ENCODE data around the gene MORF4L1.

DNA sequence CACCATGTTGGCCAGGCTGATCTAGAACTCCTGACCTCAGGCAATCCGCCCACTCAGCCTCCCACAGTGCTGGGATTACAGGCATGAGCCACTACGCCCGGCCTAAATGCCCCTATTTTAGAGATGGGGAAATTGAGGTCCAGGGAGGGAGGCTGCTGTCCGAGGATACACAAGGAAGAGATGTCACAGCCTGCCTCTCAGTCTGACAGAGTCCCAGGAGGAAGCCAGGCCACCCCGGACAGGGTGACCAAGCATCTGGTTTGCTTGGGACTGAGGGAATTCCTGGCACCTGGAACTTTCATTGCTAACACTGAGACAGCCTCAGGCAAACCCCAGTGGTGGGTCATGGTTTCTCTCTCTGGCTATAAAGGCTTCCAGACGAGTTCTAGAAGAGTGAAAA is 30.8 kb upstream of the MORF4L1 start:
- TF ChIP-seq, protein P1, sequence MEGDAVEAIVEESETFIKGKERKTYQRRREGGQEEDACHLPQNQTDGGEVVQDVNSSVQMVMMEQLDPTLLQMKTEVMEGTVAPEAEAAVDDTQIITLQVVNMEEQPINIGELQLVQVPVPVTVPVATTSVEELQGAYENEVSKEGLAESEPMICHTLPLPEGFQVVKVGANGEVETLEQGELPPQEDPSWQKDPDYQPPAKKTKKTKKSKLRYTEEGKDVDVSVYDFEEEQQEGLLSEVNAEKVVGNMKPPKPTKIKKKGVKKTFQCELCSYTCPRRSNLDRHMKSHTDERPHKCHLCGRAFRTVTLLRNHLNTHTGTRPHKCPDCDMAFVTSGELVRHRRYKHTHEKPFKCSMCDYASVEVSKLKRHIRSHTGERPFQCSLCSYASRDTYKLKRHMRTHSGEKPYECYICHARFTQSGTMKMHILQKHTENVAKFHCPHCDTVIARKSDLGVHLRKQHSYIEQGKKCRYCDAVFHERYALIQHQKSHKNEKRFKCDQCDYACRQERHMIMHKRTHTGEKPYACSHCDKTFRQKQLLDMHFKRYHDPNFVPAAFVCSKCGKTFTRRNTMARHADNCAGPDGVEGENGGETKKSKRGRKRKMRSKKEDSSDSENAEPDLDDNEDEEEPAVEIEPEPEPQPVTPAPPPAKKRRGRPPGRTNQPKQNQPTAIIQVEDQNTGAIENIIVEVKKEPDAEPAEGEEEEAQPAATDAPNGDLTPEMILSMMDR (IDR thresholded peaks at IDR 0.05 in 4 of 5, conservative IDR thresholded peaks at IDR 0.05 in 1 of 5), result no peak
- TF ChIP-seq POLR2A (IDR thresholded peaks at IDR 0.05), result no peak

All from gastrocnemius medialis (tissue), 4 donors.